Neural crest cell (in vitro differentiated cells): ENCODE measurements around the gene NHERF1. TPM values are rescaled to one million over a fixed set of nuclear protein-coding genes. Genes with fewer than 3 reads are reported as not detected.

Experiments
- DNase-seq: peaks from one replicate; pipeline ENCODE4 v3.0.0; 2021; ENCODE audit warnings: low read depth, mixed read lengths, low spot score
- H3K27ac Mint-ChIP-seq: one replicate; pipeline ENCODE4 v1.8.0; 2021; ENCODE audit warnings: mild to moderate bottlenecking, mixed read lengths; ENCODE audit not compliant: unreplicated experiment
- H3K27me3 Mint-ChIP-seq: 2 replicates; pipeline ENCODE4 v1.8.0; 2021; ENCODE audit warnings: low read depth, mild to moderate bottlenecking, mixed read lengths
- H3K36me3 Mint-ChIP-seq: 2 replicates; pipeline ENCODE4 v1.8.0; 2021; ENCODE audit warnings: low read depth, mild to moderate bottlenecking, mixed read lengths
- H3K4me1 Mint-ChIP-seq: 2 replicates; pipeline ENCODE4 v1.8.0; 2021; ENCODE audit warnings: mixed read lengths
- H3K4me3 Mint-ChIP-seq: one replicate; pipeline ENCODE4 v1.8.0; 2021; ENCODE audit warnings: mild to moderate bottlenecking, mixed read lengths
- H3K9me3 Mint-ChIP-seq: 2 replicates; pipeline ENCODE4 v1.8.0; 2021; ENCODE audit warnings: mixed read lengths
- CTCF ChIP-seq: fragments of 200-600 bp; sonication (generic); conservative IDR thresholded peaks from 2 replicates; pipeline ENCODE4 v1.5.0; 2021; ENCODE audit warnings: antibody characterized with exemption, mild to moderate bottlenecking
- total RNA-seq: library from RNA; stranded (reverse); gene quantifications from 2 replicates; pipeline ENCODE4 v1.2.1, GENCODE V29; 2021

Gene NHERF1
- total RNA-seq, 1 donor from 2014 or later, result 51.7 TPM

GRCh38 chr17:74777901-74778515, 29.6 kb downstream of the NHERF1 start:
- peak overlapping the region; percentile 97 for H3K4me3 Mint-ChIP-seq
- peaks cover 49% of the 10 kb centered on the region for H3K4me1 Mint-ChIP-seq
- H3K27ac Mint-ChIP-seq, result no peak overlapping the region
- no peak for DNase-seq
- no peaks in the 10 kb centered on the region for H3K27me3 Mint-ChIP-seq
- peaks cover 6% of the 10 kb centered on the region for H3K36me3 Mint-ChIP-seq
- no peaks in the 10 kb centered on the region for H3K9me3 Mint-ChIP-seq
- no peak for TF ChIP-seq CTCF

- Mint-ChIP-seq H3K4me3 (peak overlapping the region; percentile 75), H3K9me3 (no peaks in the 10 kb centered on the region), H3K27me3 (no peaks in the 10 kb centered on the region), H3K27ac (no peak overlapping the region), H3K4me1 (peaks cover 47% of the 10 kb centered on the region), H3K36me3 (peaks cover 5% of the 10 kb centered on the region)
- no peak for DNase-seq
- TF ChIP-seq CTCF, result no peak
Measured at GRCh38 chr17:74778960-74779359, 30.5 kb downstream of the NHERF1 start.

GRCh38 chr17:74779501-74779900, 31.1 kb downstream of the NHERF1 start:
- Mint-ChIP-seq H3K9me3 (no peaks in the 10 kb centered on the region), H3K27ac (no peak overlapping the region), H3K27me3 (no peaks in the 10 kb centered on the region), H3K4me3 (peak overlapping the region; percentile 75), H3K36me3 (peaks cover 3% of the 10 kb centered on the region), H3K4me1 (peaks cover 50% of the 10 kb centered on the region)
- no peak for TF ChIP-seq CTCF
- no peak for DNase-seq

GRCh38 chr17:74779948-74780400, 31.5 kb downstream of the NHERF1 start:
- H3K36me3 Mint-ChIP-seq, result peaks cover 3% of the 10 kb centered on the region
- H3K27ac Mint-ChIP-seq, result no peak overlapping the region
- peaks cover 50% of the 10 kb centered on the region for H3K4me1 Mint-ChIP-seq
- H3K4me3 Mint-ChIP-seq, result peak overlapping the region; percentile 39
- no peaks in the 10 kb centered on the region for H3K9me3 Mint-ChIP-seq
- H3K27me3 Mint-ChIP-seq, result no peaks in the 10 kb centered on the region
- DNase-seq, result no peak
- no peak for TF ChIP-seq CTCF

- TF ChIP-seq CTCF, result peak; percentile 50
- Mint-ChIP-seq H3K27ac (no peak overlapping the region), H3K4me3 (peak overlapping the region; percentile 58), H3K4me1 (peaks cover 46% of the 10 kb centered on the region), H3K9me3 (no peaks in the 10 kb centered on the region), H3K36me3 (peaks cover 3% of the 10 kb centered on the region), H3K27me3 (no peaks in the 10 kb centered on the region)
- DNase-seq, result no peak
Measured at GRCh38 chr17:74780443-74781238, 32.2 kb downstream of the NHERF1 start.
